Tibial nerve (tissue), 4 donors: ENCODE results near the gene ADGRB3. TPM values are rescaled to one million over a fixed set of nuclear protein-coding genes. Genes with fewer than 3 reads are reported as not detected.

Experiments used
- DNase-seq, 2 donors: peaks; one replicate each; pipeline ENCODE4 v3.0.0-alpha.2; 2019; ENCODE audit warnings: low spot score in 2 of 2
- H3K27ac ChIP-seq, 4 donors: fragments of 200-600 bp; sonication (generic) in 3 of 4; one replicate each; pipeline ENCODE4 v1.5.1; 2017 to 2019; ENCODE audit warnings: mild to moderate bottlenecking in 1 of 4
- H3K27me3 ChIP-seq, 2 donors: fragments of 200-600 bp; sonication (generic) in 1 of 2; one replicate each; pipeline versions ENCODE4 v1.5.1 to v1.6.0; 2017 to 2019
- H3K36me3 ChIP-seq, 3 donors: fragments of 200-600 bp; sonication (generic); one replicate each; pipeline ENCODE4 v1.5.1; 2018 to 2019
- H3K4me1 ChIP-seq, 4 donors: fragments of 200-600 bp; sonication (generic) in 3 of 4; one replicate each; pipeline ENCODE4 v1.5.1; 2017 to 2019
- H3K4me3 ChIP-seq, 4 donors: fragments of 200-600 bp; sonication (generic) in 3 of 4; one replicate each; pipeline ENCODE4 v1.5.1; 2017 to 2019; ENCODE audit warnings: mild to moderate bottlenecking in 1 of 4, moderate library complexity in 1 of 4
- H3K9me3 ChIP-seq, 4 donors: fragments of 200-600 bp; sonication (generic) in 3 of 4; one replicate each; pipeline ENCODE4 v1.5.1; 2017 to 2019
- CTCF ChIP-seq, 5 experiments: fragments of 200-600 bp in 3 of 5; fragments of 450-650 bp in 2 of 5; sonication (generic) in 3 of 5; IDR thresholded peaks; one replicate each; pipeline ENCODE4 v1.5.1; 2016 to 2019; ENCODE audit warnings: antibody characterized with exemption in 5 of 5, mild to moderate bottlenecking in 3 of 5, moderate library complexity in 2 of 5
- EP300 ChIP-seq, 2 donors: sonication (generic); formaldehyde crosslinking; IDR thresholded peaks; one replicate each; pipeline ENCODE4 v1.6.1; 2017; ENCODE audit warnings: antibody characterized with exemption in 2 of 2, mild to moderate bottlenecking in 1 of 2
- POLR2A ChIP-seq, 2 donors: fragments of 450-650 bp; IDR thresholded peaks; one replicate each; pipeline ENCODE4 v1.6.1; 2017; ENCODE audit warnings: antibody characterized with exemption in 2 of 2, mild to moderate bottlenecking in 2 of 2, moderate library complexity in 2 of 2
- WGBS, 2 donors: methylation state at CpG; one replicate each; pipeline ENCODE4 v1.1.5; 2018; 5-methylcytosine and 5-hydroxymethylcytosine counted together
- total RNA-seq, 4 donors: library from RNA; depleted of rRNA; stranded (reverse); fragments of >200 nt; gene quantifications; one replicate each; pipeline ENCODE4 v1.1.0, GENCODE V29; 2016

Gene ADGRB3
- total RNA-seq, 4 donors from 2014 or later: 9.0 to 17.9 (median 11.4) TPM

GRCh38 chr6:69044534-69044933 lies 409.5 kb downstream of the ADGRB3 start:
- Histone ChIP-seq H3K27ac (no peak overlapping the region), H3K27me3 (no peaks in the 10 kb centered on the region), H3K4me3 (no peak overlapping the region), H3K36me3 (no peaks in the 10 kb centered on the region), H3K4me1 (no peaks in the 10 kb centered on the region), H3K9me3 (no peaks in the 10 kb centered on the region)
- no peak for TF ChIP-seq CTCF (IDR thresholded peaks at IDR 0.05)
- no peak for TF ChIP-seq EP300 (IDR thresholded peaks at IDR 0.05)
- TF ChIP-seq POLR2A (IDR thresholded peaks at IDR 0.05): no peak
- DNase-seq: no peak
- WGBS, 2 donors: 84 to 87% methylated on average over 3 of the region's 3 CpGs

GRCh38 chr6:69059413-69059812 lies 424.3 kb downstream of the ADGRB3 start:
- no peak for DNase-seq
- H3K4me3 ChIP-seq: no peak overlapping the region
- no peaks in the 10 kb centered on the region for H3K9me3 ChIP-seq
- no peaks in the 10 kb centered on the region for H3K4me1 ChIP-seq
- TF ChIP-seq POLR2A (IDR thresholded peaks at IDR 0.05) (no peak), CTCF (IDR thresholded peaks at IDR 0.05) (no peak), EP300 (IDR thresholded peaks at IDR 0.05) (no peak)
- no peaks in the 10 kb centered on the region for H3K36me3 ChIP-seq
- H3K27ac ChIP-seq: no peak overlapping the region
- no peaks in the 10 kb centered on the region for H3K27me3 ChIP-seq
- 69 to 76% methylated on average over 1 of the region's 1 CpG for WGBS, 2 donors

- Histone ChIP-seq H3K27ac (no peak overlapping the region), H3K36me3 (no peaks in the 10 kb centered on the region), H3K9me3 (no peaks in the 10 kb centered on the region), H3K27me3 (no peaks in the 10 kb centered on the region), H3K4me3 (no peak overlapping the region), H3K4me1 (no peaks in the 10 kb centered on the region)
- no peak for TF ChIP-seq POLR2A (IDR thresholded peaks at IDR 0.05)
- no peak for TF ChIP-seq EP300 (IDR thresholded peaks at IDR 0.05)
- TF ChIP-seq CTCF (IDR thresholded peaks at IDR 0.05): no peak
- DNase-seq: no peak
- 87 to 88% methylated on average over 4 of the region's 4 CpGs for WGBS, 2 donors
Measured at GRCh38 chr6:69061066-69061465, 426.0 kb downstream of the ADGRB3 start.

- 90 to 91% methylated on average over 2 of the region's 2 CpGs for WGBS, 2 donors
- Histone ChIP-seq H3K4me3 (no peak overlapping the region), H3K36me3 (no peaks in the 10 kb centered on the region), H3K9me3 (no peaks in the 10 kb centered on the region), H3K4me1 (no peaks in the 10 kb centered on the region), H3K27ac (no peak overlapping the region), H3K27me3 (no peaks in the 10 kb centered on the region)
- TF ChIP-seq CTCF (IDR thresholded peaks at IDR 0.05) (no peak), POLR2A (IDR thresholded peaks at IDR 0.05) (no peak), EP300 (IDR thresholded peaks at IDR 0.05) (no peak)
- DNase-seq: no peak
Measured at GRCh38 chr6:69063401-69063800, 428.3 kb downstream of the ADGRB3 start.

- Histone ChIP-seq H3K27me3 (no peaks in the 10 kb centered on the region), H3K4me3 (no peak overlapping the region), H3K36me3 (no peaks in the 10 kb centered on the region), H3K9me3 (no peaks in the 10 kb centered on the region), H3K4me1 (no peaks in the 10 kb centered on the region), H3K27ac (no peak overlapping the region)
- no peak for DNase-seq
- 67 to 71% methylated on average over 1 of the region's 1 CpG for WGBS, 2 donors
- TF ChIP-seq CTCF (IDR thresholded peaks at IDR 0.05) (no peak), POLR2A (IDR thresholded peaks at IDR 0.05) (no peak), EP300 (IDR thresholded peaks at IDR 0.05) (no peak)
Measured at GRCh38 chr6:69064226-69064625, 429.1 kb downstream of the ADGRB3 start.
